Endothelial cell of umbilical vein (primary cell): ENCODE measurements around the gene RPL12. TPM values are rescaled to one million over a fixed set of nuclear protein-coding genes. Genes with fewer than 3 reads are reported as not detected.

Source experiments
- BruUV-seq: library from RNA; stranded (reverse); fragments of 400-500 nt; replicated peaks from 2 replicates; lab custom pipeline; 2021; lab: Mats Ljungman, UMichigan
- CTCF ChIA-PET: fragments of 300-600, 350-600 bp; sonication (Branson Sonifier 250); formaldehyde crosslinking; loops from one replicate; lab custom pipeline; 2021; ENCODE audit warnings: antibody characterized with exemption, inconsistent platforms; lab: Charles Lee
- POLR2A ChIA-PET: fragments of 300-600, 350-600 bp; sonication (Branson Sonifier 250); formaldehyde crosslinking; loops from one replicate; lab custom pipeline; 2021; ENCODE audit warnings: antibody characterized with exemption, inconsistent platforms; lab: Charles Lee
- DNase-seq: peaks from one replicate; pipeline ENCODE4 v3.0.0-alpha.2; 2011; ENCODE audit warnings: low read depth, low spot score
- FAIRE-seq: peaks from 2 replicates; lab custom pipeline; 2011; peaks lifted over from hg19 to GRCh38; lab: Jason Lieb, UNC
- H2AFZ ChIP-seq: 2 replicates; pipeline ENCODE4 v1.6.0; 2012; ENCODE audit warnings: low read depth, low read length, control low read depth, inconsistent platforms
- H3K27ac ChIP-seq: 2 replicates; pipeline ENCODE4 v1.5.1; 2011; ENCODE audit warnings: low read depth, mild to moderate bottlenecking, control low read depth, low read length, moderate library complexity; ENCODE audit not compliant: insufficient read depth
- H3K27me3 ChIP-seq, 2 experiments: 2 replicates each; pipeline versions ENCODE4 v1.6.0 to v1.6.1; 2011; ENCODE audit warnings: low read length in 2 of 2, mixed read lengths in 1 of 2; ENCODE audit not compliant: control insufficient read depth in 2 of 2, insufficient read depth in 2 of 2
- H3K36me3 ChIP-seq, 2 experiments: 2 replicates in 1 of 2; 3 replicates in 1 of 2; pipeline ENCODE4 v1.5.1; 2011; ENCODE audit warnings: low read length in 2 of 2, mild to moderate bottlenecking in 1 of 2, moderate library complexity in 1 of 2; ENCODE audit not compliant: control insufficient read depth in 2 of 2, insufficient read depth in 2 of 2; ENCODE audit errors: extremely low read depth in 1 of 2
- H3K4me1 ChIP-seq: 3 replicates; pipeline ENCODE4 v1.5.1; 2011; ENCODE audit warnings: mild to moderate bottlenecking, low read length; ENCODE audit not compliant: control insufficient read depth, insufficient read depth; ENCODE audit errors: extremely low read depth
- H3K4me2 ChIP-seq: 2 replicates; pipeline ENCODE4 v1.6.1; 2011; ENCODE audit warnings: low read length, control low read depth, mixed read lengths; ENCODE audit not compliant: insufficient read depth
- H3K4me3 ChIP-seq, 3 experiments: fragments of 200-600 bp in 1 of 3; sonication (generic), shearing (Covaris generic) in 1 of 3; replicated peaks in 1 of 3; 2 replicates each; pipeline ENCODE4 v1.5.1; 2011 to 2016; ENCODE audit warnings: control low read depth in 3 of 3, low read length in 3 of 3, mild to moderate bottlenecking in 2 of 3, inconsistent platforms in 1 of 3, low read depth in 1 of 3, moderate library complexity in 1 of 3; ENCODE audit not compliant: insufficient read depth in 1 of 3
- H3K79me2 ChIP-seq: 2 replicates; pipeline ENCODE4 v1.6.0; 2012; ENCODE audit warnings: low read length, inconsistent platforms; ENCODE audit not compliant: control insufficient read depth, insufficient read depth
- H3K9ac ChIP-seq: replicated peaks from 2 replicates; pipeline ENCODE3; 2011; ENCODE audit warnings: low read length, control low read depth; ENCODE audit not compliant: insufficient read depth; ENCODE audit errors: extremely low read depth
- H3K9me1 ChIP-seq: replicated peaks from 3 replicates; pipeline ENCODE4 v1.6.0; 2011; ENCODE audit warnings: mild to moderate bottlenecking, low read length; ENCODE audit not compliant: control insufficient read depth, insufficient read depth; ENCODE audit errors: extremely low read depth
- H3K9me3 ChIP-seq: replicated peaks from 2 replicates; pipeline ENCODE4 v1.5.1; 2012; ENCODE audit warnings: low read length, inconsistent platforms; ENCODE audit not compliant: control insufficient read depth, insufficient read depth
- H4K20me1 ChIP-seq: replicated peaks from 2 replicates; pipeline ENCODE3; 2011; ENCODE audit warnings: mild to moderate bottlenecking, low read length; ENCODE audit not compliant: control insufficient read depth, insufficient read depth; ENCODE audit errors: extremely low read depth
- EZH2 ChIP-seq: IDR thresholded peaks from 2 replicates; pipeline ENCODE4 v1.6.1; 2012; ENCODE audit warnings: borderline replicate concordance, low read depth, mild to moderate bottlenecking, moderate library complexity, low read length, inconsistent platforms; ENCODE audit not compliant: severe bottlenecking
- FOS ChIP-seq: IDR thresholded peaks from 2 replicates; pipeline ENCODE4 v1.6.1; 2011; ENCODE audit warnings: mild to moderate bottlenecking, low read length, moderate library complexity, borderline replicate concordance; ENCODE audit not compliant: insufficient read depth
- GATA2 ChIP-seq: IDR thresholded peaks from 2 replicates; pipeline ENCODE4 v1.7.0; 2011; ENCODE audit warnings: low read depth, mild to moderate bottlenecking, moderate library complexity, mixed read lengths, low read length; ENCODE audit not compliant: insufficient read length, insufficient read depth
- JUN ChIP-seq: IDR thresholded peaks from 2 replicates; pipeline ENCODE4 v1.6.1; 2011; ENCODE audit warnings: borderline replicate concordance, low read depth; ENCODE audit not compliant: insufficient read length, insufficient read depth
- MYC ChIP-seq: IDR thresholded peaks from one replicate; pipeline ENCODE4 v1.6.1; 2011; ENCODE audit warnings: mild to moderate bottlenecking, low read depth, low read length
- POLR2A ChIP-seq: IDR thresholded peaks from 2 replicates; pipeline ENCODE4 v1.6.1; 2012; ENCODE audit warnings: low read depth, mild to moderate bottlenecking, control low read depth, low read length
- POLR2AphosphoS5 ChIP-seq: IDR thresholded peaks from 2 replicates; pipeline ENCODE4 v1.6.1; 2012; ENCODE audit warnings: low read depth, mild to moderate bottlenecking, control low read depth, low read length, moderate library complexity; ENCODE audit not compliant: insufficient read depth
- dilution Hi-C: fragments of 300-500 bp; cut with MboI; formaldehyde crosslinking; loops from one replicate; pipeline ENCODE4 v1.15.0; 2019; ENCODE audit warnings: low sequenced_read_pairs; ENCODE audit not compliant: extremely low pct_ligation_motif_present
- intact Hi-C: fragments of 100-400 bp; cut with micrococcal nuclease; formaldehyde crosslinking; loops from one replicate; pipeline ENCODE4 v1.10.0; 2022
- polyA plus RNA-seq, 4 experiments: library from polyadenylated mRNA; depleted of rRNA in 3 of 4; stranded (reverse) in 3 of 4; unstranded in 1 of 4; fragments of >200 nt; gene quantifications; 2 replicates each; pipeline versions ENCODE4 v1.2.1 to v1.2.3, GENCODE V29; 2011 to 2012; ENCODE audit warnings: missing spikeins in 1 of 4
- total RNA-seq: library from RNA; stranded (reverse); gene quantifications from 2 replicates; pipeline ENCODE4 v1.2.3, GENCODE V29; 2021
- TF ChIP-seq, protein P1 (sequence below): IDR thresholded peaks from 2 replicates; pipeline ENCODE4 v1.6.1; 2011; ENCODE audit not compliant: insufficient read depth, insufficient read length
- TF ChIP-seq, protein P2 (sequence below), 2 donors: IDR thresholded peaks; 1 replicate in 1 of 2; 2 replicates in 1 of 2; pipeline ENCODE4 v1.5.1; 2011; ENCODE audit warnings: low read length in 2 of 2, mild to moderate bottlenecking in 2 of 2, moderate library complexity in 2 of 2, control low read depth in 1 of 2, inconsistent platforms in 1 of 2, low read depth in 1 of 2; ENCODE audit not compliant: insufficient read depth in 1 of 2; ENCODE audit errors: extremely low read depth in 1 of 2

The RPL12 gene
- total and polyA plus RNA-seq, 2 donors (not counting 3 experiments of a cell fraction or from before 2014, with no cell fraction given): 1,231 to 3,007 TPM

DNA sequence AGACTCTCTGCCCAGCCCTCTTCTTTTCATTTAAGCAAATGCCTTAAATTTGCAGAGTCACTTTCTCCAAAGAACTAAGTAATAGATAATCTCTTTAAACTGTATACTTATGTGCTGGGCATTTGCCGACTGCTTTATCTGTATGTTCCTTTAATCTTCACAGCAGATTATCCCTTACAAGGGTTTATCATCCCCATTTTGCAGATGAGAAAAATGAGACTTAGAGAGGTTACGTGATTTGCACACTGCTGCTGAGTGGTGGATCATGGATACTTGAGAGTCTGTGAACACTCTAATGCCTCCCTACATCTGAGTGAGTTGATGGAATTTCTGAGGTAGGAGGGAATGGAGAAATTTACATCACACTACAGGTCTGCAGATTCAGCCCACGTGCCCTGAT is 22.9 kb downstream of the RPL12 start:
- Histone ChIP-seq H3K9ac (no peak overlapping the region), H4K20me1 (no peaks in the 10 kb centered on the region), H3K79me2 (peaks cover 38% of the 10 kb centered on the region), H3K27ac (no peak overlapping the region), H3K9me3 (no peaks in the 10 kb centered on the region), H3K9me1 (no peaks in the 10 kb centered on the region), H3K4me3 (no peak overlapping the region), H3K36me3 (peaks cover 2% of the 10 kb centered on the region in 2 experiments), H3K4me1 (peaks cover 15% of the 10 kb centered on the region), H3K4me2 (no peak overlapping the region), H2AFZ (no peak overlapping the region), H3K27me3 (no peaks in the 10 kb centered on the region)
- DNase-seq (no peak), FAIRE-seq (no peak)
- intact Hi-C loops: no loop called here
- POLR2A ChIA-PET: no interaction called here
- no peak for TF ChIP-seq POLR2AphosphoS5
- no peak for TF ChIP-seq EZH2
- TF ChIP-seq JUN: no peak
- TF ChIP-seq, protein P1, sequence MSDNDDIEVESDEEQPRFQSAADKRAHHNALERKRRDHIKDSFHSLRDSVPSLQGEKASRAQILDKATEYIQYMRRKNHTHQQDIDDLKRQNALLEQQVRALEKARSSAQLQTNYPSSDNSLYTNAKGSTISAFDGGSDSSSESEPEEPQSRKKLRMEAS: no peak
- no peak for TF ChIP-seq POLR2A
- TF ChIP-seq, protein P2, sequence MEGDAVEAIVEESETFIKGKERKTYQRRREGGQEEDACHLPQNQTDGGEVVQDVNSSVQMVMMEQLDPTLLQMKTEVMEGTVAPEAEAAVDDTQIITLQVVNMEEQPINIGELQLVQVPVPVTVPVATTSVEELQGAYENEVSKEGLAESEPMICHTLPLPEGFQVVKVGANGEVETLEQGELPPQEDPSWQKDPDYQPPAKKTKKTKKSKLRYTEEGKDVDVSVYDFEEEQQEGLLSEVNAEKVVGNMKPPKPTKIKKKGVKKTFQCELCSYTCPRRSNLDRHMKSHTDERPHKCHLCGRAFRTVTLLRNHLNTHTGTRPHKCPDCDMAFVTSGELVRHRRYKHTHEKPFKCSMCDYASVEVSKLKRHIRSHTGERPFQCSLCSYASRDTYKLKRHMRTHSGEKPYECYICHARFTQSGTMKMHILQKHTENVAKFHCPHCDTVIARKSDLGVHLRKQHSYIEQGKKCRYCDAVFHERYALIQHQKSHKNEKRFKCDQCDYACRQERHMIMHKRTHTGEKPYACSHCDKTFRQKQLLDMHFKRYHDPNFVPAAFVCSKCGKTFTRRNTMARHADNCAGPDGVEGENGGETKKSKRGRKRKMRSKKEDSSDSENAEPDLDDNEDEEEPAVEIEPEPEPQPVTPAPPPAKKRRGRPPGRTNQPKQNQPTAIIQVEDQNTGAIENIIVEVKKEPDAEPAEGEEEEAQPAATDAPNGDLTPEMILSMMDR (IDR thresholded peaks at IDR 0.05; ENCODE audit: extremely low read depth in 1 of 2, insufficient read depth in 1 of 2, low read depth in 1 of 2, low read length in 2 of 2): no peak
- TF ChIP-seq GATA2: no peak
- TF ChIP-seq MYC: no peak
- no peak for TF ChIP-seq FOS
- dilution Hi-C loops: no loop called here
- CTCF ChIA-PET: no interaction called here
- no TSS peak for BruUV-seq
